Endothelial cell (in vitro differentiated cells): Measurements from ENCODE around the gene UMAD1. TPM values are rescaled to one million over a fixed set of nuclear protein-coding genes. Genes with fewer than 3 reads are reported as not detected.
"Not testable (repeated sequence)": the region's sequence is repeated elsewhere in the genome, so short reads cannot be mapped to it uniquely, and the experiment has no call there.

ENCODE experiments used
- DNase-seq: peaks from one replicate; pipeline ENCODE4 v3.0.0; 2021; ENCODE audit warnings: low spot score
- H3K27ac Mint-ChIP-seq: one replicate; pipeline ENCODE4 v1.8.0; 2021; ENCODE audit warnings: mixed read lengths, inconsistent platforms; ENCODE audit not compliant: unreplicated experiment
- H3K27me3 Mint-ChIP-seq: one replicate; pipeline ENCODE4 v1.8.0; 2021; ENCODE audit warnings: mild to moderate bottlenecking, moderate library complexity, mixed read lengths, inconsistent platforms; ENCODE audit not compliant: unreplicated experiment
- H3K36me3 Mint-ChIP-seq: one replicate; pipeline ENCODE4 v1.8.0; 2021; ENCODE audit warnings: mild to moderate bottlenecking, low read depth, mixed read lengths, inconsistent platforms; ENCODE audit not compliant: unreplicated experiment
- H3K4me1 Mint-ChIP-seq: one replicate; pipeline ENCODE4 v1.8.0; 2021; ENCODE audit warnings: mild to moderate bottlenecking, mixed read lengths, inconsistent platforms; ENCODE audit not compliant: unreplicated experiment
- H3K4me3 Mint-ChIP-seq: one replicate; pipeline ENCODE4 v1.8.0; 2021; ENCODE audit warnings: mild to moderate bottlenecking, mixed read lengths, inconsistent platforms; ENCODE audit not compliant: unreplicated experiment
- H3K9me3 Mint-ChIP-seq: one replicate; pipeline ENCODE4 v1.8.0; 2021; ENCODE audit warnings: mixed read lengths, inconsistent platforms; ENCODE audit not compliant: unreplicated experiment
- CTCF ChIP-seq: fragments of 200-600 bp; sonication (generic); IDR thresholded peaks from one replicate; pipeline ENCODE4 v1.5.0; 2021; ENCODE audit warnings: antibody characterized with exemption; ENCODE audit not compliant: unreplicated experiment
- total RNA-seq: library from RNA; stranded (reverse); fragmentation: NEBNext Ultra II Directional; extraction: Animal tissue kit (Norgen Biotek cat#: 25700); gene quantifications from one replicate; pipeline ENCODE4 v1.2.1, GENCODE V29; 2021; ENCODE audit not compliant: unreplicated experiment

The UMAD1 gene
- total RNA-seq, 1 donor from 2014 or later: 5.7 TPM

DNA sequence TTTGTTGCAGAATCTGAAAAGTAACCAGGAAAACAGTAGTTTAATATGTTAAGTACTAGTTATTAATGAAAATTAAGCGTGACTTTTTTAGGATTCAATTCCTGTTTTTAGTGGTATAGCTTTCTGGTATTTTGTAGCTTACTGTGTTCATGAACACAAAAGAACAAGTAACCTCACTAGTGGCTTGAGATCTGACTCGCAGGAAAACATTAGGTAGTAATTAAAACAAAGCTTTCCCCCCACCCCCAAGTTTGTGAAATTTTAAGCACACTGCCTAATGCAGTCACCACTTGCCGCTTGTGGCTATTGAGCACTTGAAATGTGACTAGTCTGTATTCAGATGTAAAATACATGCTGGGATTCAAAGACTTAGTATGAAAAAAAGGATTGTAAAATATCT lies 180.4 kb downstream of the UMAD1 start:
- DNase-seq: no peak
- no peaks in the 10 kb centered on the region for H3K27me3 Mint-ChIP-seq
- no peak overlapping the region for H3K4me3 Mint-ChIP-seq

GRCh38 chr7:7821517-7821916 lies 181.0 kb downstream of the UMAD1 start:
- Mint-ChIP-seq H3K36me3 (no peaks in the 10 kb centered on the region), H3K4me1 (no peaks in the 10 kb centered on the region), H3K9me3 (no peaks in the 10 kb centered on the region), H3K4me3 (no peak overlapping the region), H3K27me3 (no peaks in the 10 kb centered on the region), H3K27ac (no peak overlapping the region)
- TF ChIP-seq CTCF: no peak
- DNase-seq: no peak

More for the DNA sequence above, 180.4 kb downstream of the UMAD1 start:
- no peak for TF ChIP-seq CTCF
- H3K9me3 Mint-ChIP-seq: no peaks in the 10 kb centered on the region
- H3K27ac Mint-ChIP-seq: no peak overlapping the region
- H3K36me3 Mint-ChIP-seq: no peaks in the 10 kb centered on the region
- no peaks in the 10 kb centered on the region for H3K4me1 Mint-ChIP-seq

DNA sequence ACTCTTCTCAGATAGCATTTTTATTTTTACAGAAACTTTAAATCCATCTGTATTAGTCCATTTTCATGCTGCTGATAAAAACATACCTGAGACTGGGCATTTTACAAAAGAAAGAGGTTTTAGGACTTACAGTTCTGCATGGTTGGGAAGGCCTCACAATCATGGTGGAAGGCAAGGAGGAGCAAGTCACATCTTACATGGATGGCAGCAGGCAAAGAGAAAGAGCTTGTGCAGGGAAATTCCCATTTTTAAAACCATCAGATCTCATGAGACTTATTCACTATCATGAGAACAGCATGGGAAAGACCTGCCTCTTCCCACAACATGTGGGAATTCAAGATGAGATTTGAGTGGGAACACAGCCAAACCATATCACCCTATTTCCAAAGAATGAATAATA lies 184.7 kb downstream of the UMAD1 start:
- H3K4me1 Mint-ChIP-seq, H3K4me3 Mint-ChIP-seq, H3K27me3 Mint-ChIP-seq, H3K36me3 Mint-ChIP-seq, H3K9me3 Mint-ChIP-seq, H3K27ac Mint-ChIP-seq, DNase-seq: not testable (repeated sequence)

GRCh38 chr7:7829667-7830066 lies 189.1 kb downstream of the UMAD1 start:
- no peak overlapping the region for H3K4me3 Mint-ChIP-seq
- no peaks in the 10 kb centered on the region for H3K27me3 Mint-ChIP-seq
- no peak overlapping the region for H3K27ac Mint-ChIP-seq
- H3K36me3 Mint-ChIP-seq: no peaks in the 10 kb centered on the region
- H3K9me3 Mint-ChIP-seq: no peaks in the 10 kb centered on the region
- no peaks in the 10 kb centered on the region for H3K4me1 Mint-ChIP-seq
- DNase-seq: no peak
- TF ChIP-seq CTCF: no peak

DNA sequence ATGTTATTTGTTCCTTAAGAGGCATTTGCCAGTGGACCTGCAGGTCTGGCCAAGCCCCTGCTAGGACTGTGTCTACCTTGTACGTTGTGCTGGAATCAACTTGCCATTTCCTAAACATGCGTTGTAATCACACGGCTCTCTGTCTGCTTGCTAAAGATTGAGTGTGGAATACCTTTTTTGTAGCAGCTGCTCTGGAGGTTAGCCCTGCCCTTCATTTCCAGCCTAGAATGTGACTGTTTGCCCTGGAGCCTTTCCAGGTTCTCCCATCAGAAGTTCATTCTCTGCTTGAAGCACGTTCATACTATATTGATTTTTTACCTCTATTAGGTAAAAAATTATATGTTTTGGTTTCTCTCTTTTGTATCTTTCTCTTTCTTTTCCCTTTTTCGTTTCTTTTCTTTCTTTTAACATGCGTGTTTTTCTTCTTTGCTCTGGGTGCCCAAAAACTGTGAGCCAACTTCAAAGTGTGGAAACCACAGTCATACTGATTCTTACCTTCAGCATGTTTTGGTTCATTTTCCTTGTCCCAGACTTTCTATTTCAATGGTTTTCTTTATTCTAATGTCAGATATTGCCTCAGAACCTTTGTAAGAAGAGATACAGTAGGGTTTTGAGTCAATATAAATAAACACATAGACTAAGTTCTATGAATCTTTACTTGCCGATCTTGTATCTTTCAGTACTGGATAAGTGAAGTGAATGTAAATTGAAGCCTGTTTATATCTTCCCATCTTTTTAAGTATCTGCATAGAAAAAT lies 189.7 kb downstream of the UMAD1 start:
- no peak for DNase-seq
- no peak overlapping the region for H3K4me3 Mint-ChIP-seq
- H3K9me3 Mint-ChIP-seq: no peaks in the 10 kb centered on the region
- H3K36me3 Mint-ChIP-seq: no peaks in the 10 kb centered on the region
- no peak overlapping the region for H3K27ac Mint-ChIP-seq
- H3K4me1 Mint-ChIP-seq: no peaks in the 10 kb centered on the region
- H3K27me3 Mint-ChIP-seq: no peaks in the 10 kb centered on the region
- no peak for TF ChIP-seq CTCF
